ENCODE results near the gene FAXC. TPM values are rescaled to one million over a fixed set of nuclear protein-coding genes. Genes with fewer than 3 reads are reported as not detected.

The FAXC gene
- total and polyA plus RNA-seq, 5 donors, result 0.06 to 0.45 (median 0.30) TPM; not detected in 1

- ATAC-seq (no peak), DNase-seq (no peak)
- no peaks in the 10 kb centered on the region for H3K4me1 ChIP-seq (ENCODE audit: control insufficient read depth, insufficient read depth, low read length)
- H3K27me3 ChIP-seq (ENCODE audit: control insufficient read depth, insufficient read depth), result no peaks in the 10 kb centered on the region
- WGBS, result 71% methylated on average over 3 of the region's 3 CpGs
- H3K27ac ChIP-seq (ENCODE audit: low read length), result no peak overlapping the region
- H3K9me3 ChIP-seq (ENCODE audit: control insufficient read depth, low read length), result no peaks in the 10 kb centered on the region
- intact Hi-C loops (cut with DNase I), result no loop called here
- no peak overlapping the region for H3K4me3 ChIP-seq (ENCODE audit: low read length)
Measured at GRCh38 chr6:99308788-99309187, 40.7 kb downstream of the FAXC start.

DNA sequence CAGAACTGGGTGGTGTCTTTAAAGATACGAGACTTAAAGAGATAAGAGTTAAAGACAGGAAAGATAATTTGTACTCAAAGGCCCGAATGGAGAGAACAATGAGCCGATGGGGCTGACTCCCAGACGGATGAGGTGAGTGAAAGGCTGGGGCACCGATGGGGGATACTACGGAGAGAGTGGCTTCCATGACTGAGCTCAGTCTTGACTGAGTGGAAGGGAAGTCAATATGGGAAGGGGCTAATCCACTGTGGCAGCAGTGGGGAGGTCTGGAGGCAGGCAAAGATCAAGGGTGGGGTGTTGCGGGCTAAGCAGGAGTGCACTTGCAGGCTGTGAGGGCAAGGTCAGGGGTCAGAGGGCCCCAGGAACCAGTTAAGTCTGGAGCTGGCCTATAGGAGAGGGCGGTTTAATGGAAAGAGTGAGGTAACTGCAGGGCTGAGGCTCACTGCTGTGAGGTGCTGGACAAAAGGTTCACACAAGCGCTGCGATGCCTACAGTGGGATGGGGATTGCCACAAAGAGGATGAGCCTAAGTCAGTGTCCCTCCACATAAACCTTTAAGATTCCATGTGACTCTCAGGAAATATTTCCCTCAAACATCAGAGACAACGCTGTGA is 42.1 kb downstream of the FAXC start:
- DNase-seq (no peak), ATAC-seq (no peak)
- intact Hi-C loops (cut with DNase I), result no loop called here
- no peak overlapping the region for H3K27ac ChIP-seq (ENCODE audit: low read length)
- no peak overlapping the region for H3K4me3 ChIP-seq (ENCODE audit: low read length)
- WGBS, result 64% methylated on average over 11 of the region's 11 CpGs
- no peaks in the 10 kb centered on the region for H3K9me3 ChIP-seq (ENCODE audit: control insufficient read depth, low read length)
- H3K4me1 ChIP-seq (ENCODE audit: control insufficient read depth, insufficient read depth, low read length), result no peaks in the 10 kb centered on the region
- no peaks in the 10 kb centered on the region for H3K27me3 ChIP-seq (ENCODE audit: control insufficient read depth, insufficient read depth)

DNA sequence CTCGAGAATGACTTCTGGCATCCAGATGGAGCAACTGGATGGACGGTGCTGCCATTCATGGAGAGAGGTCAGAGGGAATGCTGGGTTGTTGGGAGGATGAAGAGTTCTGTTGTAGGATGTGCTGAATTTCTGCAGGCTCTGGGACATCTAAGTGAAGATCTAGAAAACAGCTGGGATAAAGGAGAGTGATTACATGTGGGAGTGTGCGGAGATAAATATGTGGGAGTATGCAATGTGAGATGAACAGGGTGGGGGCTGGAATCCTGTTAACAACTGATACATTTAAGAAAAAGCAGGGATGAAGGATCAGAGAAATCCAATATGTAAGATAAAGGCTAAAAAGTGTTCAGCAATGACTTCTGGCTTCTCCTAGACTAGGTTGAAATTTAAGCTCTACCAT is 43.1 kb downstream of the FAXC start:
- no peak overlapping the region for H3K4me3 ChIP-seq (ENCODE audit: low read length)
- DNase-seq (no peak), ATAC-seq (no peak)
- H3K9me3 ChIP-seq (ENCODE audit: control insufficient read depth, low read length), result no peaks in the 10 kb centered on the region
- intact Hi-C loops (cut with DNase I), result no loop called here
- no peak overlapping the region for H3K27ac ChIP-seq (ENCODE audit: low read length)
- 63% methylated on average over 3 of the region's 3 CpGs for WGBS
- no peaks in the 10 kb centered on the region for H3K4me1 ChIP-seq (ENCODE audit: control insufficient read depth, insufficient read depth, low read length)
- no peaks in the 10 kb centered on the region for H3K27me3 ChIP-seq (ENCODE audit: control insufficient read depth, insufficient read depth)

DNA sequence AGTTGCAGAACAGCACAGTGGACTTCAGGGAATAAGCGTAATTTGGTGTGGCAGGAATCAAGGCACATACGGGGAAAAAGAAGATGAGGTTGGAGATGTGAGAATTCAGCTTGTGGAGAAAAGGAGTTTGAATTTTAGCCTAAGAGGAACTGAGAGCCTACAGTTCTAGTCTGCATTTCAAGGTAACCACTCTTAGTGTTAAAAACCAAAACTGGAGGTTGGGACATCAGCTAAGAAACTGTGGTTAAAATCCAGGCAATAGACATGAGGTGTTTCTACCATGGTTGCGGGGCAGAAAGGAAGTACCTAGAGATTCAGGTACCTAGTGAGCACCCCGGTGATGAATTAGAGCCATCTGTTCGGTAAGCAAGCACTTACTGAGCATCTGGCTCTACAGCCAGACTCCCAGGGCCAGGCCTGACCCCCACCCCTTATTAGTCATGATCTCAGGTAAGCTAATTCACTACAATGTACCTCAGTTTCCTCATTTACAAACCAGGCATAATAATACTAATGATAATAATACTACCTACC is 44.4 kb downstream of the FAXC start:
- intact Hi-C loops (cut with DNase I), result no loop called here
- DNase-seq, result no peak
- H3K27me3 ChIP-seq (ENCODE audit: control insufficient read depth, insufficient read depth), result no peaks in the 10 kb centered on the region
- H3K9me3 ChIP-seq (ENCODE audit: control insufficient read depth, low read length), result no peaks in the 10 kb centered on the region
- WGBS, result 92% methylated on average over 5 of the region's 5 CpGs
- ATAC-seq, result no peak
- no peak overlapping the region for H3K4me3 ChIP-seq (ENCODE audit: low read length)
- no peak overlapping the region for H3K27ac ChIP-seq (ENCODE audit: low read length)
- no peaks in the 10 kb centered on the region for H3K4me1 ChIP-seq (ENCODE audit: control insufficient read depth, insufficient read depth, low read length)

GRCh38 chr6:99297415-99297814 is 52.1 kb downstream of the FAXC start:
- H3K4me3 ChIP-seq (ENCODE audit: low read length), result no peak overlapping the region
- no peaks in the 10 kb centered on the region for H3K9me3 ChIP-seq (ENCODE audit: control insufficient read depth, low read length)
- 77% methylated on average over 5 of the region's 5 CpGs for WGBS
- intact Hi-C loops (cut with DNase I), result no loop called here
- H3K27ac ChIP-seq (ENCODE audit: low read length), result no peak overlapping the region
- ATAC-seq (no peak), DNase-seq (no peak)
- H3K4me1 ChIP-seq (ENCODE audit: control insufficient read depth, insufficient read depth, low read length), result no peaks in the 10 kb centered on the region
- no peaks in the 10 kb centered on the region for H3K27me3 ChIP-seq (ENCODE audit: control insufficient read depth, insufficient read depth)

DNA sequence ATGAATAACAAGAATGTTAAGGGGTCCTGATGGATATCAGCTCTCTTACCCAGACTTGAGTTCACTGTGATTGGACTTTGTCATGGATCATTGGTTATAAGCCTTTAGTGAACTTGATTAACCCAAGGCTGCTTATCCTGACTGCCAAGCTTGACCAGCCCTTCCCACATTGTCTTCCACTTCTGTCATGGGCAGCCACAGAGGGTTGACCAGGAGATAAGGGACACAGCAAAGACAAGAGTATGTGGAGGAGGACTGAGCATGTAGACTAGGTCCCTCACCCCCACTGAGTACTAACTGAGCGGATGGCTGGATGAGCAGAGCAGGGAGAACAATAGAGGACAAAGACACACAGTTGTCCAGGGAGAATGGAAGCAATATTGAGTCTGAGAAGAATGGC is 52.5 kb downstream of the FAXC start:
- WGBS, result 100% methylated on average over 1 of the region's 1 CpG
- no peaks in the 10 kb centered on the region for H3K27me3 ChIP-seq (ENCODE audit: control insufficient read depth, insufficient read depth)
- no peaks in the 10 kb centered on the region for H3K4me1 ChIP-seq (ENCODE audit: control insufficient read depth, insufficient read depth, low read length)
- no peak overlapping the region for H3K27ac ChIP-seq (ENCODE audit: low read length)
- DNase-seq (no peak), ATAC-seq (no peak)
- H3K9me3 ChIP-seq (ENCODE audit: control insufficient read depth, low read length), result no peaks in the 10 kb centered on the region
- intact Hi-C loops (cut with DNase I), result no loop called here
- no peak overlapping the region for H3K4me3 ChIP-seq (ENCODE audit: low read length)

GRCh38 chr6:99296261-99296660 is 53.2 kb downstream of the FAXC start:
- WGBS, result 80% methylated on average over 5 of the region's 5 CpGs
- Histone ChIP-seq H3K27ac (ENCODE audit: low read length) (no peak overlapping the region), H3K27me3 (ENCODE audit: control insufficient read depth, insufficient read depth) (no peaks in the 10 kb centered on the region), H3K4me3 (ENCODE audit: low read length) (no peak overlapping the region), H3K9me3 (ENCODE audit: control insufficient read depth, low read length) (no peaks in the 10 kb centered on the region), H3K4me1 (ENCODE audit: control insufficient read depth, insufficient read depth, low read length) (no peaks in the 10 kb centered on the region)
- DNase-seq (no peak), ATAC-seq (no peak)
- intact Hi-C loops (cut with DNase I), result no loop called here

DNA sequence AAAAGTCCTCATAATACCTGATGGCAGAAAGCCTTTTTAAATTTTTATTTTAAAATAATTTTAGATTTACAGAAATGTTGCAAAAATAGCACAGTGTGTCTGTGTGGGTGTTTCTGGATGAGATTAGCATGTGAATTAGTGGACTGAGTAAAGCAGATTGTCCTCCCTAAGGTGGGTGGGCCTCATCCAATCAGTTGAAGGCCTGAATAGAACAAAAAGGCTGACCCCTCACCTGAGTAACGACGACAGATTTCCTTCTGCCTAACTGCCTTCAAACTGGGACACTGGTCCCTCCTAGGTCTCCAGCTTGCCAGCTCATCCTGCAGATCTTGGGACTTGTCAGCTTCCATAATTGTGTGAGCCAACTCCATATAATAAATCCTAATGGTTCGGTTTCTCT is 54.2 kb downstream of the FAXC start:
- no peaks in the 10 kb centered on the region for H3K4me1 ChIP-seq (ENCODE audit: control insufficient read depth, insufficient read depth, low read length)
- intact Hi-C loops (cut with DNase I), result no loop called here
- no peak for DNase-seq
- no peak overlapping the region for H3K27ac ChIP-seq (ENCODE audit: low read length)
- no peaks in the 10 kb centered on the region for H3K27me3 ChIP-seq (ENCODE audit: control insufficient read depth, insufficient read depth)
- no peaks in the 10 kb centered on the region for H3K9me3 ChIP-seq (ENCODE audit: control insufficient read depth, low read length)
- 85% methylated on average over 3 of the region's 3 CpGs for WGBS
- no peak overlapping the region for H3K4me3 ChIP-seq (ENCODE audit: low read length)
- ATAC-seq, result no peak

DNA sequence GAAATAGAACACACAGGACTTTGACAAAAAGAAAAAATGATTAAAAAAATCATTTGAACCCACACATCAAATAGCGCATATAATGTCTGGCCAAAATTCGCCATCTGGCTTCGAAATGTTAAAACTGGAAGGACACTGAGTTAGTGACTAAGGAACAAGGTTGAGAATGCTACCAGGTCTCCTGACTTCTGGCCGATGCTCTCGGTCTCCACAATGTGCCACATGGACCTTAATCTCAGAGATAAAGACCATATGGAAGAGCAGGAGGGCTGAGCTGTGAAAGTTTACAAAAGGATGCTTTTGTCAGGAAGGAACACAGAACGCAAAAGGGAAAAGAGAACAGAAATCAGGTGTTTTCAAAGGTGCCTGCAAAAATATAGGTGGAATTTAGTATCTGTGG is 54.7 kb downstream of the FAXC start:
- H3K4me1 ChIP-seq (ENCODE audit: control insufficient read depth, insufficient read depth, low read length), result no peaks in the 10 kb centered on the region
- intact Hi-C loops (cut with DNase I), result no loop called here
- WGBS, result 86% methylated on average over 6 of the region's 6 CpGs
- no peaks in the 10 kb centered on the region for H3K9me3 ChIP-seq (ENCODE audit: control insufficient read depth, low read length)
- H3K4me3 ChIP-seq (ENCODE audit: low read length), result no peak overlapping the region
- no peak for DNase-seq
- no peak for ATAC-seq
- no peaks in the 10 kb centered on the region for H3K27me3 ChIP-seq (ENCODE audit: control insufficient read depth, insufficient read depth)
- no peak overlapping the region for H3K27ac ChIP-seq (ENCODE audit: low read length)

DNA sequence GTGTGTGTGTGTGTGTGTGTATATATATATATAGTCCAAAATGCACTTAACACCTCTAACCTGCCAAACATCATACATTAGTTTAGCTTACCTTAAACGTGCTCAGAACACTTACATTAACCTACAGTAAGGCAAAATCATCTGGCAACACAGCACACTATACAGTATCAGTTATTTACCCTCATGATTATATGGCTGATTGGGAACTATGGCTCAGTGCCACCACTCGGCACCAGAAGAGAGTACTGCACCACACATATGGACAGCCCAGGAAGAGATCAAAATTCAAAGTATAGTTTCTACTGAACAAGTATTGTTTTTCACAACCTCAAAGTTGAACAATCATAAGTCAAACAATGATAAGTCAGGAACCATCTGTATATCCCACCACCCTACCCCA is 59.8 kb downstream of the FAXC start:
- no peak overlapping the region for H3K4me3 ChIP-seq (ENCODE audit: low read length)
- 72% methylated on average over 2 of the region's 2 CpGs for WGBS
- H3K9me3 ChIP-seq (ENCODE audit: control insufficient read depth, low read length), result no peaks in the 10 kb centered on the region
- DNase-seq, result no peak
- H3K4me1 ChIP-seq (ENCODE audit: control insufficient read depth, insufficient read depth, low read length), result no peaks in the 10 kb centered on the region
- no peak for ATAC-seq
- no peaks in the 10 kb centered on the region for H3K27me3 ChIP-seq (ENCODE audit: control insufficient read depth, insufficient read depth)
- H3K27ac ChIP-seq (ENCODE audit: low read length), result no peak overlapping the region
- intact Hi-C loops (cut with DNase I), result no loop called here

DNA sequence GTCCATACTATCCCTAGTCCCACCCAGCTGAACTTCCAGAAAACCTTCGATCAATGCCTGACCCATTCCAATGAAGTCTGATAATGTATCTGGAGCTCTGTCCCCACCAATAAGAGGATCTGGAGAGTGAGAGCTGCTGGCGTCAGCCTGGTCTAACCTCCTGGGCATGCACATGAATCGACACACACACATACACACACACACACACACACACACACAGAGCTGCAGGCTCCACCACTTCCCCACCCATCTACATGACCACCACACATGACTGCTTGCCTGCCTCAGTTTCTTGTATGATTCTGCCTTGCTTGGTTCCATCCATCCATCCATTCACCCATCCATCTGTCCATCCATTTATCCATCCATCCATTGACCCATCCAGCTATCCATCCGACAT is 60.8 kb downstream of the FAXC start:
- Histone ChIP-seq H3K9me3 (ENCODE audit: control insufficient read depth, low read length) (no peaks in the 10 kb centered on the region), H3K27me3 (ENCODE audit: control insufficient read depth, insufficient read depth) (no peaks in the 10 kb centered on the region), H3K4me1 (ENCODE audit: control insufficient read depth, insufficient read depth, low read length) (no peaks in the 10 kb centered on the region), H3K4me3 (ENCODE audit: low read length) (no peak overlapping the region), H3K27ac (ENCODE audit: low read length) (no peak overlapping the region)
- 83% methylated on average over 4 of the region's 4 CpGs for WGBS
- intact Hi-C loops (cut with DNase I), result no loop called here
- ATAC-seq, result no peak
- no peak for DNase-seq

GRCh38 chr6:99287523-99287922 is 62.0 kb downstream of the FAXC start:
- no peaks in the 10 kb centered on the region for H3K27me3 ChIP-seq (ENCODE audit: control insufficient read depth, insufficient read depth)
- H3K9me3 ChIP-seq (ENCODE audit: control insufficient read depth, low read length), result no peaks in the 10 kb centered on the region
- 47% methylated on average over 2 of the region's 2 CpGs for WGBS
- no peak overlapping the region for H3K4me3 ChIP-seq (ENCODE audit: low read length)
- intact Hi-C loops (cut with DNase I), result no loop called here
- no peaks in the 10 kb centered on the region for H3K4me1 ChIP-seq (ENCODE audit: control insufficient read depth, insufficient read depth, low read length)
- H3K27ac ChIP-seq (ENCODE audit: low read length), result no peak overlapping the region
- DNase-seq, result no peak
- no peak for ATAC-seq
